ENCODE data around the gene PTPRCAP. TPM values are rescaled to one million over a fixed set of nuclear protein-coding genes. Genes with fewer than 3 reads are reported as not detected.
A peak's percentile ranks its signal among the peaks of the same experiment; 100 is the strongest.

Gene PTPRCAP
- total and polyA plus RNA-seq, 2 donors from 2014 or later = 4.7 to 20.3 TPM

DNA sequence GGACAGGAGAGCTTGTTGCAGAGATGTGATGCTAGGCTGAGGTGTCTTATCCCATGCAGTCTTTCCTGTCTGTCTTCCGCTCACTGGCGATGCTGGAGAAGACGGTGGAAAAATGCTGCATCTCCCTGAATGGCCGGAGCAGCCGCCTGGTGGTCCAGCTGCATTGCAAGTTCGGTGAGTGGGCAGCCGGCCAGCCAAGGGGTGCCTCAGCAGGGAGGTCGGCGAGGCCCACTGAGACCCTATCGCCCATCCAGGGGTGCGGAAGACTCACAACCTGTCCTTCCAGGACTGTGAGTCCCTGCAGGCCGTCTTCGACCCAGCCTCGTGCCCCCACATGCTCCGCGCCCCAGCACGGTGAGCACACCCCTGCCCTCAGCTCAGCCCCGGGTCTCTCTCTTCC lies 44.0 kb downstream of the PTPRCAP start:
- no peak for FAIRE-seq
- no peak overlapping the region for H3K27ac ChIP-seq (ENCODE audit: low read depth in 2 of 2, low read length in 2 of 2)

DNA sequence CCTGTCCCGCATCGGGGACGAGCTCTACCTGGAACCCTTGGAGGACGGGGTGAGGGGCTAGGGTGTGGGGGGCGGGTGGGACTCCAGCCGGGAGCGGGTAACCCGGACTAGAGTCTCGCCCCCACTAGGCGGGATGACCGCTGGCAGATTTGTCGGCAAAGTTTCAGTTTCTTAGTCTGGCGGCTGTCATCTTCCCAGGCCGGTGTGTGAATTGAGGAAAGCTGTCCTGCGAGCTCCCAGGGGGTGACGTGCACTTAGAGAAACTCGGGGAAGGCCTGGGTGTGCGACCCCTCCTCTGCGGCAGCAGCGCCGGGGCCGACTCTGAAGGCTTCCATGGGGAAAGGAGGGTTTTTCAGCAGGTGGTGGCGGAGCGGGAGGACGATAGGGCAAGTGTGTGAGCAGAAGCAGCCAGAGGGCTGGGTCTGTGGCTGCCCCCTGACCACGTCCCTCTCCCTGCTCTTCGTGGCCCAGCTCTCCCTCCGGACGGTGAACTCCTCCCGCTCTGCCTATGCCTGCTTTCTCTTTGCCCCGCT lies 45.2 kb downstream of the PTPRCAP start:
- Histone ChIP-seq H3K27ac (ENCODE audit: low read depth in 2 of 2, low read length in 2 of 2) (peak overlapping the region in 1 of 2 donors; percentile 71), H3K27me3 (ENCODE audit: control insufficient read depth, insufficient read depth, low read length) (no peaks in the 10 kb centered on the region), H3K4me1 (ENCODE audit: control insufficient read depth in 2 of 3, insufficient read depth in 2 of 3, low read depth in 1 of 3, low read length in 3 of 3) (peaks cover 0 to 10% (median 4%) of the 10 kb centered on the region in 3 donors), H3K9me3 (ENCODE audit: control insufficient read depth in 2 of 3, insufficient read depth in 1 of 3, low read length in 3 of 3) (no peaks in the 10 kb centered on the region), H3K36me3 (ENCODE audit: control insufficient read depth in 2 of 3, insufficient read depth in 3 of 3, low read length in 3 of 3) (peaks cover 0 to under 1% (median 0%) of the 10 kb centered on the region in 3 donors), H3K9ac (ENCODE audit: low read length in 3 of 3) (peak overlapping the region in 2 of 3 donors; percentile 18 to 67), H3K4me3 (ENCODE audit: low read length in 3 of 3) (peak overlapping the region; percentile 54 to 80 (median 63))
- FAIRE-seq = no peak
- TF ChIP-seq, protein P1, sequence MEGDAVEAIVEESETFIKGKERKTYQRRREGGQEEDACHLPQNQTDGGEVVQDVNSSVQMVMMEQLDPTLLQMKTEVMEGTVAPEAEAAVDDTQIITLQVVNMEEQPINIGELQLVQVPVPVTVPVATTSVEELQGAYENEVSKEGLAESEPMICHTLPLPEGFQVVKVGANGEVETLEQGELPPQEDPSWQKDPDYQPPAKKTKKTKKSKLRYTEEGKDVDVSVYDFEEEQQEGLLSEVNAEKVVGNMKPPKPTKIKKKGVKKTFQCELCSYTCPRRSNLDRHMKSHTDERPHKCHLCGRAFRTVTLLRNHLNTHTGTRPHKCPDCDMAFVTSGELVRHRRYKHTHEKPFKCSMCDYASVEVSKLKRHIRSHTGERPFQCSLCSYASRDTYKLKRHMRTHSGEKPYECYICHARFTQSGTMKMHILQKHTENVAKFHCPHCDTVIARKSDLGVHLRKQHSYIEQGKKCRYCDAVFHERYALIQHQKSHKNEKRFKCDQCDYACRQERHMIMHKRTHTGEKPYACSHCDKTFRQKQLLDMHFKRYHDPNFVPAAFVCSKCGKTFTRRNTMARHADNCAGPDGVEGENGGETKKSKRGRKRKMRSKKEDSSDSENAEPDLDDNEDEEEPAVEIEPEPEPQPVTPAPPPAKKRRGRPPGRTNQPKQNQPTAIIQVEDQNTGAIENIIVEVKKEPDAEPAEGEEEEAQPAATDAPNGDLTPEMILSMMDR (IDR thresholded peaks at IDR 0.05; ENCODE audit: borderline replicate concordance, extremely low read depth, insufficient read depth) = no peak
- intact Hi-C loops (cut with DNase I) = no loop called here
- no peak for DNase-seq

More for the DNA sequence above, 44.0 kb downstream of the PTPRCAP start:
- Histone ChIP-seq H3K9ac (ENCODE audit: low read length in 3 of 3) (no peak overlapping the region), H3K4me3 (ENCODE audit: low read length in 3 of 3) (no peak overlapping the region), H3K4me1 (ENCODE audit: control insufficient read depth in 2 of 3, insufficient read depth in 2 of 3, low read depth in 1 of 3, low read length in 3 of 3) (peaks cover 0 to 10% (median 4%) of the 10 kb centered on the region in 3 donors), H3K9me3 (ENCODE audit: control insufficient read depth in 2 of 3, insufficient read depth in 1 of 3, low read length in 3 of 3) (no peaks in the 10 kb centered on the region), H3K36me3 (ENCODE audit: control insufficient read depth in 2 of 3, insufficient read depth in 3 of 3, low read length in 3 of 3) (peaks cover 0 to 13% (median 2%) of the 10 kb centered on the region in 3 donors), H3K27me3 (ENCODE audit: control insufficient read depth, insufficient read depth, low read length) (no peaks in the 10 kb centered on the region)
- DNase-seq = no peak
- TF ChIP-seq, protein P1 (IDR thresholded peaks at IDR 0.05; ENCODE audit: borderline replicate concordance, extremely low read depth, insufficient read depth) = no peak
- intact Hi-C loops (cut with DNase I) = no loop called here

DNA sequence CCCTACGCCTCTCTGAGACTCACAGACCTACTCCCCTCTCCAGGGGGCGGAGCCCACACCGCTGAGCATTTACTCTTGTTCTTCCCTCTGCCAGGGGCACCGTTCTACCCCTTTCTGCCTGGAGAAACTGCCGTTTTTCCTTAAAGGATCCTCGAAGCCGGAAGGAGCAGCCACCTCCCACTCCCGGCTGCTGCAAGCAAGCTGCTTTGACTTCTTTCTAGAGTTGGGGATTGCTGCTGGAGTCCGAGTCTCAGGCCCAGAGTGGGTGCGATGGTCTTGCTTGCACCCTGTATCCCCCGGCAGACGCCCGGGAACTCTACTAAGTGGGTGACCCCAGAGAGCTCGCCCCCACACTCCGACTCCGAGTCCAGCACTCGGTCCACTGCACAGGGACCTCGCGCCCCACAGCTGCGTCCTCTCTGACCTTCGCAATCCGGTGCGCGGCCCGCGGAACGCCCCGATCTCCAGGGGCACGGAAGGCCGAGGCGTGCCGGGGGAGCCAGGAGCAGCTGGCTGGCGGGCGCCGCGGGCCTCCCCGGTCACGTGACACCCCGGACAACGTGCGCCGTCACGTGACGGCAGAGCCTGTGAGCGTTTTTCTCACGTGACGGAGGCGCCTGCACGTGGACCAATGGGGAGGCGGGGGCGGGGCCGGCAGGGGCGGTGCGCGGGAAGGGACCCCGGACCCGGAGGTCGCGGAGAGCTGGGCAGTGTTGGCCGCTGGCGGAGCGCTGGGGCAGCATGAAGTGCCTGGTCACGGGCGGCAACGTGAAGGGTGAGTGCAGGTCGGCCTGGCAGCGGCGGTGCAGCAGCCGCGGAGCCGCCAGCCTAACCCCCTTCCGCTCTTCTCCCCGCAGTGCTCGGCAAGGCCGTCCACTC lies 45.9 kb downstream of the PTPRCAP start, which contains the start of gene RAD9A:
Gene RAD9A, plus strand, starts transcription at position 683 of the 879 bp plus-strand sequence. Its CDS starts 59 bp downstream, at position 742.
- H3K9ac ChIP-seq (ENCODE audit: low read length in 3 of 3) = peak within 1 kb of the TSS; percentile 21 to 86 (median 51)
- H3K36me3 ChIP-seq (ENCODE audit: control insufficient read depth in 2 of 3, insufficient read depth in 3 of 3, low read length in 3 of 3) = no peaks in the 10 kb centered on the region
- peak within 1 kb of the TSS; percentile 70 to 80 (median 75) for H3K4me3 ChIP-seq (ENCODE audit: low read length in 3 of 3)
- peak within 1 kb of the TSS; percentile 71 to 78 for H3K27ac ChIP-seq (ENCODE audit: low read depth in 2 of 2, low read length in 2 of 2)
- TF ChIP-seq, protein P1 (IDR thresholded peaks at IDR 0.05; ENCODE audit: borderline replicate concordance, extremely low read depth, insufficient read depth) = no peak
- DNase-seq (peak; percentile 95 to 99 (median 97)), FAIRE-seq (no peak)
- H3K27me3 ChIP-seq (ENCODE audit: control insufficient read depth, insufficient read depth, low read length) = no peaks in the 10 kb centered on the region
- H3K4me1 ChIP-seq (ENCODE audit: control insufficient read depth in 2 of 3, insufficient read depth in 2 of 3, low read depth in 1 of 3, low read length in 3 of 3) = peaks cover 0 to 10% (median 4%) of the 10 kb centered on the region in 3 donors
- intact Hi-C loops (cut with DNase I) = no loop called here
- H3K9me3 ChIP-seq (ENCODE audit: control insufficient read depth in 2 of 3, insufficient read depth in 1 of 3, low read length in 3 of 3) = no peaks in the 10 kb centered on the region

Data from kidney (tissue), 14 donors.